GM19043 (cell line): ENCODE results near the gene CAV1.
A peak's percentile ranks its signal among the peaks of the same experiment; 100 is the strongest.

ENCODE experiments used
- ATAC-seq: cut with Tn5 transposase; IDR thresholded peaks from one replicate; pipeline ENCODE4 v1.9.1; 2021; ENCODE audit warnings: low read depth; ENCODE audit not compliant: unreplicated experiment

The CAV1 gene

DNA sequence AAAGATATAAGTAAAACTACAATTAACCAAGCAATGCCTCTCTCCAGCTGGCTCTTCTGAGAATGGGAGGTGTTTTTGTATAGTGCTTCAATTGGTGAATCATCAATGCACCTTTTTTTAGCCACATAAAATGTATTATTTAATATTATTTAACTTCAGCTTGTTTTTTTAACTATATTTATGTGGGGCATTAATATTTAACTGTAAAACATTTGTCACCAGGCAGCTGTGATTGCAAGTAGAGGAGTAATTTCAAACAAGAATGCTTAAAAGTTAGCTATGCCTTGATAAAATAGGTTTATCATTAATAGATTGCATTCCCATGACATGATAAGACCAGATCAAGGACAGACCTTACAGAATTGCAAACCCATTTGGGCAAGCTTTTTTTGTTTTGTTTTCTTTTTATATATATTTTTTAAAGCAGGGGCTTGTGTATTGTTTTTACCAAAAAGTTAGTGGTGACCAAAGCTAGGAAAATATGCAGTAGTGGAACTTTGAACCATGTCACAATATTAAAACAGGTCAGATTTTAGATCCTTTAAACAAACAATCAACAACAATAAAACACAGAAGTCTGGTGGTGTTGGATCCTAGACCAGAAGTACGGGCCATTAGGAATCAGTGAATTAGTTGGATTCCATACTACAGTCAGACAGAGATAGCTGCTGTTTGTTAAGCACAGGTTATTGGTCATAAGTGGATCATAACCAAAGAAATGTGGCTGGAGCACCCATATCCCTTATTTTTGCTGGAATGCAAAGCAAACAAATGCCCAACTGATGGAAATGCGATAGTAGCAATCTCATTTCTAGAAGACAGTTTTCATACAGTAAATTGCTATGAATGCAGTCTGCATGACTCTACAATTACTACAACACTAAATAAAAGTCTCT lies 22.4 kb upstream of the CAV1 start:
- no peak for ATAC-seq

DNA sequence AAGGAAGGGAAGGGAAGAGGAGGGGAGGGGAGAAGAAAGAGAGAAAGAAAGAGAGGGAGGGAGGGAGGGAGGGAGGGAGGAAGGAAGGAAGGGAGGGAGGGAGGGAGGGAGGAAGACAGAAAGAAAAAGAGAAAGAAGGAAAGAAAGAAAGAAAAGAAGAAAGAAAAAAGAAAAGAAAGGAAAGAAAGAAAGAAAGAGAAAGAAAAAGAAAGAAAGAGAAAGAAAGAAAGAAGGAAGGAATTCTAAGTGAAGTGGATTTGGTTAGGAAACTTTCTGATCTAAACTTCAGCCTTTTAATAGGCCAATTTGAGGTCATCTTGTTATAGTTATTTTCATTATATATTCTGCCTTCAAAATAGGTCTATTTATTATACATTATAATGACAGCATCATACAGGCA lies 21.0 kb upstream of the CAV1 start:
- ATAC-seq = no peak

GRCh38 chr7:116505278-116505677 lies 19.6 kb upstream of the CAV1 start:
- no peak for ATAC-seq

DNA sequence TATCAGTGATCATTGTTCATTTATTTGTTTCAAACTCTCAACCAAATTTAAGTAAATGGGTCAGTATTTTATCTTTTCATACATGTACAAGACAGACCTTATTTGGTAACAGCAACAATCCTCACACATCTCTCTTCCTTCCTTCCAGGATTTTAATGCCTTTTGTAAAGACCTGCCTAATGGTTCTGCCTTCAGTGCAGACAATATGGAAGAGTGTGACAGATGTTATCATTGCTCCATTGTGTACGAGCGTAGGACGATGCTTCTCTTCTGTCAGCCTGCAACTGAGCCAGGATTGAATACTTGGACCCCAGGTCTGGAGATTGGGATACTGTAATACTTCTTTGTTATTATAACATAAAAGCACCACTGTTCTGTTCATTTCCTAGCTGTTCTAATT lies 19.0 kb upstream of the CAV1 start:
- no peak for ATAC-seq

- ATAC-seq = no peak
These were observed 14.8 kb upstream of the CAV1 start for GRCh38 chr7:116509982-116510579.

GRCh38 chr7:116510795-116511194 lies 14.0 kb upstream of the CAV1 start:
- ATAC-seq = no peak

DNA sequence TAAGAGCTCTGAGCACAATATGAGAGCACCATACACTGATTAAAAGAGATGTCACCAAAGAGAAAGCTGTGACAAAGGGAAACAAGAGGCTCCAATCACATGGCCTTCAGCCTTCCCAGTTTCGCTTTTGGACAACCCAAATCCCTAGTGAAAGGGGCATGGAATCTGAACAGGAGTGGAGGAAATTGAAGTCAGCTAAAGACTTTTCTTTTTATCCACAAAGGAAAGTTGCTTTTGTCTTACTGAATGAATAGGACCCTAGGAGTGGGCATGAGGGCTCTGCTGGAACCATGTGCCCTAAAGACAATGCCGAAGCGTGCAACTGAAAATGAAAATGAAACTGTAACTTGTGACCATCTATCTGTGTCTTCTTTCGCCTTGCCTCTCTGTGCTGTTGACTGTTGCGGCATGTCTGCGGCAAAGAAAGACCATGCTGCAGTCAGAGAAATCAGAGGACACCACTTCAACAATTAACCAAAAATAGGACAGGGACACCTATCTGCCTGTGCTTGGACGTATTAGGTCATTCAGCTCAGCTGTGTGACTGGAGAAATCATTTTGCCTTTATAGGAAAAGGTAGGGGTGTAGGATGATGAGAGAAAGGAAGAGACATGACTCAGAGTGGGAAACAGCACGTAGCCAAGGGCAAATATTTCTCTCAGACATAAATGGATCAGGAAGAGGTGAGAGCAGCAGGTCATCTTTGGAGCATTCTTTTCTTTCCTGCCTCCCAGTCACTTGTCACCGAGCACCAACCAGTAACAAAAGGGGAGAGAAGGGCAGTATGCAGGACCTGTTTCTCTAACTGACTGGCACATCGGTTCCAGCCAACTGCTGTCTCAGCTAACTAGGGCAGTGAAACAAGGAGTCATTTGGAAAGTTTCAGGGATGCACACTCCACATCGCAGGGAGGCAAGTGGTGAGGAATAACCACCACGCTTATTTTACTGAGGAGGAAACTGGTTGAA lies 13.0 kb upstream of the CAV1 start:
- ATAC-seq = peak; percentile 99

DNA sequence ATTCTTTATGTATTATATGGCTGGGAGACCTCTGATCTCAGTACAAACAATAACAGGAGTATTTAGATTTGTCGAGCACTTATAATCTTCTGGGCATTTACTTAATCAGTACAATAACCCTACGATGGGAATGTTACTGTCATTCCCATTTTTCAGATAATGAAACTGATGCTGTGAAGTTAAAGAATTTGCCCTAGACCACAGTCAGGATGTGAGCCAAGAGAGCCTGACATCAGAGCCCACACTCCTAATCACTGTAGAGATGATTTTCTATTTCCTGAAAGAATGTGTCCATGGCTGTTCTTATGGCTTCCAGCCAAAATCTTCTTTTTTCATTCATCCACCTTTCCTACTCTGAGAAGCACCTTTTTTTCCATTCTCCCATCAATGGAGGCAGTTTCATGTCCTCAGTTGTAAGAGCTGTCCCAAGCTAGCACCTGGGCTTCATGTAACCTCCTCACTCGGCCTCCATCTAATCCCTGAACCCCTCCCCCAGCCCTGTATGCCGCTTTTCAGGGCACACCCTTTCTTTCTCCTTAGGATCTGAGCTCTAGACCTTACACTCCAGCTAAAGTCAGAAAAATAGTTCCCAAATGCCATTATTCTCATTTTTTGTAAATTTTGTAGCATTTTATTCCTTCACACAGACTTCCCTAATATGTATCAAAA lies 12.2 kb upstream of the CAV1 start:
- ATAC-seq = no peak

DNA sequence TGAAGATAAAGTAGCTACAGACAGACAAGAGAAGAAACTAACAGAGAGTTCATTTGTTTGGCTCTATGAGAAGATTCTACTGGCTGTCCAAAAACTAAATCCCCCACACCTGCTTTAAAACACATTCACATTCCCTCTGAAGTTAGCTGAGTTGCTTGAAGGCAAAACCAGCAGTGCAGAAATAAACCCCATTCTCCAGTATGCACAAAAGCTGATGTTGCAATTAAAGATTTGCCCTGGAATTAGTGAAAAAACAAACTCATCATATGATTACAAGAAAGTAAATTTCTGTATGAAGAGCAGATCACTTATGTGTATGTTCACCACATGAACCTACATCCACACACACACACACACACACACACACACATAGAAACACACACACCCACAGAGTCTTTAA lies 9.3 kb upstream of the CAV1 start:
- no peak for ATAC-seq

DNA sequence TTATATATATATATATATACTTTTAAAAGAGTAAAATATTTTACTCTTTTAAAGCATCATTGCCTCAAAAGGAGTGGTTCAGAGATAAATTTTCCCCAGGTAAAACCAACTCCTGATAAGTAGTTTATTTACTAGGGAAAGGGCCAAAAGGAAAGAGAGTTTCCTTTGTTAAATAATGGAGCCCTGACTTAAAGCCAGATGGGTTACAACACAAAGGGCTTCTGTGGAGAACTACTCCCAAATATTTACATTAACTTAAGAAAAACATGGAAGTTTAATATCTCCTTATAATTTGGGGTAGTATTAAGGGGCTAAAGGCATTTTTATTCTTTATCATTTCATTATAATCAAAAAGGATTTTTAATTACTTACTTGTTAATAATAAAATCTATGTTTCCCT lies 8.5 kb upstream of the CAV1 start:
- no peak for ATAC-seq

GRCh38 chr7:116517626-116518025 lies 7.2 kb upstream of the CAV1 start:
- no peak for ATAC-seq

- ATAC-seq = no peak
These were observed 5.9 kb upstream of the CAV1 start for GRCh38 chr7:116518961-116519360.

- ATAC-seq = no peak
These were observed 3.7 kb upstream of the CAV1 start for GRCh38 chr7:116521046-116521664.

DNA sequence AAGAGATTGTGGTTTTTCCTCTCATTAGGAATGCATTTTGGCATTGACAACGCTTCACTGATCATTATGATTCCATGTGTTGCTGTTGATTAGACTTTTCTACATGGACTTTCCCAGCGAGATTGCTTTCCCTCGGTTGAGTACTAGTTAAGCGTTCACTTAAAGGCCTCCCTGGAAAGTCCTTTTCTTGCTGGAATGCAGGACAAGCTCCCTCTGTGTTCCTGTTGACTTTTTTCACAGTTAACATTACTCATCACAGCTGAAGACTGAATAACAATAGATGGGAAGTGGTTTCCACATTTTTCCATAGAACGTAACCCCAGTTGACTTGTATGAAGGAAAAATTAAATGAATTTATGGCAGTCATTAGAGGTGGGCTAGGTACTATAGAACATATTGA lies 2.6 kb upstream of the CAV1 start:
- ATAC-seq = no peak

DNA sequence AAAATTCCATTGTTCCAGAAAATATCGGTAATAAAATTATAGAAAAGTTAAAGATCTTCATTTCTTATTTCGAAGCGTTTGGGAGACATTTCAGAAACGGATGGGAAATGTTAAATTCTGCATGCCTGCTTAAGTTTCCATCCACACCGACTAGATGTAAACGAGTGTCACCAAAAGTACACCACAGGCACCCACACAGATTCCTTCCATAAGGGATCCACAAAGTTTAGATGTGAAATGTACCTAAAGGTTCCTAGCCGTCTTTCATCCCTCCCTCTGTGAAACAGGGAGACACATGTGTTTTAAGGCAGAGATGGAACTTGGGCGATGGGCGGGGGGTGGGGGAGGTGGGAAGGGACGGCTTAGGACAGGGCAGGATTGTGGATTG lies 621 bp upstream of the CAV1 start:
- no peak for ATAC-seq

- ATAC-seq = no peak
These were observed 569 bp downstream of the CAV1 start for GRCh38 chr7:116525298-116525912.

DNA sequence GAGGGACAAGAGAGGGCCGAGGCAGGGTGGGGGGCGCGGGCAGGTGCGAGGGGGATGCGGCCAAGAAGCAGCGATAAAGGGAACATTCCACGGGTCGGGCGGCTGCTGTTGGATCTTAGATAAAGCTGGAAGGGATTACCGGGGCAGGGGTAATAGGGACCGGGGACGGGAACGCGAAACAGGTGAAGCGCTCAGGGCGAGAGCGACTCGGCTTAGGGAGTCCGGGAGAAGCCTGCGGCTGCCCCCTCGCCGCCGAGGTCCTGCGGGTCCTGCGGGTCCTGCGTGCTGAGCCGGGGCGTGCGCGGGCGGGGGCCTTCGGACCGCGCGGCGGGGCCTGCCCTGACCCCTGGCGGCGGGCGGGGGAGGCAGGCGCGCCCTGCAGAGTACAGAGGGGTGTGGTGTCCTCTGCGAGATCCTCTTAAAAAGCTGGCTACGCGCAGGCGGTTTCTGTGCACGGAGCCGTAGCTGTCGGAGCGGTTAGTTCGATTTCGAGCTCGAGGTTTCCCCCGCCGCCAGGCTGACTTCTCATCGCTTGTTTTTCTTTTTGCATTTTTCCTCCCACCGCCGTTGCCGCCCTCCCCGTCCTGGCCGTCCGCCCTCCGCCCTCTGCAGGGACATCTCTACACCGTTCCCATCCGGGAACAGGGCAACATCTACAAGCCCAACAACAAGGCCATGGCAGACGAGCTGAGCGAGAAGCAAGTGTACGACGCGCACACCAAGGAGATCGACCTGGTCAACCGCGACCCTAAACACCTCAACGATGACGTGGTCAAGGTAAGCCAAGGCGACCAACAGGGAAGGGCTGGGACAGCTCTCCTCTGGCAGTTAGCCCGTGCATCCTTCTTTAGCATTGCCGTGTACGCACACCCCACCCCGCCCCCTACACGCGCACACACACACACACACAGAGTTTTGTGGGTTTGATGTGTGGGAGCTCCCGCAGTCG lies 1.4 kb downstream of the CAV1 start:
- ATAC-seq = peak; percentile 97

DNA sequence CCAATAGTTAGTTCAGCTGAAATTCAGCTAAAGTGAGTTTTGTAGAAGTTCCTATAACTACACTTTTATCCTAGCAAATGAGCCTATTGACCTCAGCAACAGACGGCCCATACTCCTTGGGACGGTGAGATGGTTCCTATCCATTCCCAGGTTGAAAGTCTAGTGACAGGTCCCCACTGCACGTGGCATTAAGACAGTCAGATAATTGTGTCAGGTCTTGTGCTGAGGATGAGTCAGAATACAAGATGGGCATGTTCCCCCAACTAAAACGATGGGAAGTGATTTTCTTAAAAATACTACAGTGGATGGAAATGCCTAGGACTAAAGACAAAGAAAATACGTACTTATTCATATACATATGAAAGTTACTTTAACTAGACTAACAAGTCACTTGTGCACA lies 2.1 kb downstream of the CAV1 start:
- no peak for ATAC-seq

DNA sequence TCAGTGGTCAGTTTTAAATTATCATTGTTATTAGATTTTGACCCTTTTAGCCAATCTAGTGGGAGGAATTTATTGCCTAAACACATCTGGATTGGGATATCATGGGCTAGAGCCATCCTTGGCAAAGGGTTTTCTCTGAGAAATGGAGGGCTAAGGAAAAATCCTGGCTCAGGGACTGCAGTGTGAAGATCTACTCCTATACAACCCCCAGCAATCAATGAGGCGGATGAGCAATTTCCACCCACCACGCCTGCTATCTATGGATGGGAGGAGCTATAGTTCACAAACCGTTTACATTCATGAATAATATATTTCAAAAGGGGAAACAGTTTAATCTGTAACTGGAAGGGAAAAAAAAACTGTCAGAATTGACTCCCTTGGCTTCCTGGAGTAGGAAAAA lies 2.7 kb downstream of the CAV1 start:
- ATAC-seq = no peak
